BJ (cell line): Measurements from ENCODE around the gene BTBD7. TPM values are rescaled to one million over a fixed set of nuclear protein-coding genes. Genes with fewer than 3 reads are reported as not detected.
"Not testable (repeated sequence)": the region's sequence is repeated elsewhere in the genome, so short reads cannot be mapped to it uniquely, and the experiment has no call there.

Experiments
- CTCF ChIA-PET: fragments of 350-600 bp; formaldehyde crosslinking; extraction: SDS; loops from one replicate; lab custom pipeline; 2021; ENCODE audit warnings: antibody characterized with exemption, inconsistent platforms; lab: Yijun Ruan, JAX
- POLR2A ChIA-PET: fragments of 300-600 bp; sonication (Branson Sonifier 250); formaldehyde crosslinking; extraction: SDS; loops from one replicate; lab custom pipeline; 2021; ENCODE audit warnings: antibody characterized with exemption; lab: Charles Lee
- DNase-seq: peaks from one replicate; pipeline ENCODE4 v3.0.0-alpha.2; 2011; ENCODE audit warnings: low read depth
- H3K27me3 ChIP-seq: 2 replicates; pipeline ENCODE4 v1.6.0; 2011; ENCODE audit warnings: low read length; ENCODE audit not compliant: control insufficient read depth, insufficient read depth
- H3K36me3 ChIP-seq: 2 replicates; pipeline ENCODE4 v1.5.1; 2011; ENCODE audit warnings: low read length; ENCODE audit not compliant: control insufficient read depth, insufficient read depth
- H3K4me3 ChIP-seq: 2 replicates; pipeline ENCODE4 v1.5.1; 2011; ENCODE audit warnings: low read depth, mild to moderate bottlenecking, control low read depth, low read length
- polyA plus RNA-seq: library from polyadenylated mRNA; depleted of rRNA; stranded (reverse); fragments of >200 nt; gene quantifications from 2 replicates; pipeline ENCODE4 v1.2.3, GENCODE V29; 2011
- TF ChIP-seq, protein P1 (sequence below): IDR thresholded peaks from 2 replicates; pipeline ENCODE4 v1.5.1; 2011; ENCODE audit warnings: low read depth, mild to moderate bottlenecking, control low read depth, inconsistent platforms, low read length, moderate library complexity; ENCODE audit not compliant: insufficient read depth

BTBD7 gene
- polyA plus RNA-seq, 1 experiment: 17.7 TPM

- no peak overlapping the region for H3K4me3 ChIP-seq
- H3K27me3 ChIP-seq: no peaks in the 10 kb centered on the region
- no peaks in the 10 kb centered on the region for H3K36me3 ChIP-seq
- TF ChIP-seq, protein P1, sequence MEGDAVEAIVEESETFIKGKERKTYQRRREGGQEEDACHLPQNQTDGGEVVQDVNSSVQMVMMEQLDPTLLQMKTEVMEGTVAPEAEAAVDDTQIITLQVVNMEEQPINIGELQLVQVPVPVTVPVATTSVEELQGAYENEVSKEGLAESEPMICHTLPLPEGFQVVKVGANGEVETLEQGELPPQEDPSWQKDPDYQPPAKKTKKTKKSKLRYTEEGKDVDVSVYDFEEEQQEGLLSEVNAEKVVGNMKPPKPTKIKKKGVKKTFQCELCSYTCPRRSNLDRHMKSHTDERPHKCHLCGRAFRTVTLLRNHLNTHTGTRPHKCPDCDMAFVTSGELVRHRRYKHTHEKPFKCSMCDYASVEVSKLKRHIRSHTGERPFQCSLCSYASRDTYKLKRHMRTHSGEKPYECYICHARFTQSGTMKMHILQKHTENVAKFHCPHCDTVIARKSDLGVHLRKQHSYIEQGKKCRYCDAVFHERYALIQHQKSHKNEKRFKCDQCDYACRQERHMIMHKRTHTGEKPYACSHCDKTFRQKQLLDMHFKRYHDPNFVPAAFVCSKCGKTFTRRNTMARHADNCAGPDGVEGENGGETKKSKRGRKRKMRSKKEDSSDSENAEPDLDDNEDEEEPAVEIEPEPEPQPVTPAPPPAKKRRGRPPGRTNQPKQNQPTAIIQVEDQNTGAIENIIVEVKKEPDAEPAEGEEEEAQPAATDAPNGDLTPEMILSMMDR: no peak
- POLR2A ChIA-PET: no interaction called here
- CTCF ChIA-PET: no interaction called here
- DNase-seq: no peak
Observed at GRCh38 chr14:93369713-93370266, 37.0 kb upstream of the BTBD7 start.

DNA sequence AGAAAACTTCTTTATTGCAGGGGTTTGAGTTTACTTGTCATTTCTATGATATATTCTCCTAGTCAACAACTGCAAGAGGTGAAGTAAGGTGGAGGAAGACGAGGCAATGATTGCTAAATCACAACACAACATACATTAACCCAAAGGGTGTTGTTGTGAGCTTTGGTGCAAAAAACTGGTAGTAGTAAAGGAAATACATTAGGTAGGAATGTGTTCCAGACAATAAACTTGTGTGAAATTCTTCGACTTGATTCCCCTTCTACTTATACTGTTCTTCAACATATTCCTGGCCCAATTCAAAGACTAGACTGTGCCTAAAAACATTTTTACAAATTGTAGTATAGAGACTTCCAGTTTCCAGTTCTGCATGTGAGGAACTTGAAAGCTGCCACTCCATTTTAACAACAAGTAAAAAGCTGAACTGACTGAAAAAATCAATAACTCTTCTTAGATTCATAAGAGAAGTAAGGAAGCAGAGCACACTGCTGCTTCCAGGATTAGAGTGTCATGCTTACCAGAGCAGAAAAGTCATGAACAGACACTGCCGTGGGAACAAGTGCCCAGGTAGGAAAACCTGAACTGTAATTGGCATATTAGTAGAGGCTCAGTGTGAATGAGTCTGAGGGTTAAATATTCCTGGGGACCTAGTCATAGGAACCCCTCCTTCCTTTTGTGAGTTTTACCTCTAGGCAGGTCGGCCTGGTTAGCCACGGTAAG is 36.3 kb upstream of the BTBD7 start:
- ChIA-PET POLR2A (no interaction called here), CTCF (no interaction called here)
- no peak overlapping the region for H3K4me3 ChIP-seq
- H3K36me3 ChIP-seq: no peaks in the 10 kb centered on the region
- H3K27me3 ChIP-seq: no peaks in the 10 kb centered on the region
- TF ChIP-seq, protein P1: no peak
- DNase-seq: no peak

DNA sequence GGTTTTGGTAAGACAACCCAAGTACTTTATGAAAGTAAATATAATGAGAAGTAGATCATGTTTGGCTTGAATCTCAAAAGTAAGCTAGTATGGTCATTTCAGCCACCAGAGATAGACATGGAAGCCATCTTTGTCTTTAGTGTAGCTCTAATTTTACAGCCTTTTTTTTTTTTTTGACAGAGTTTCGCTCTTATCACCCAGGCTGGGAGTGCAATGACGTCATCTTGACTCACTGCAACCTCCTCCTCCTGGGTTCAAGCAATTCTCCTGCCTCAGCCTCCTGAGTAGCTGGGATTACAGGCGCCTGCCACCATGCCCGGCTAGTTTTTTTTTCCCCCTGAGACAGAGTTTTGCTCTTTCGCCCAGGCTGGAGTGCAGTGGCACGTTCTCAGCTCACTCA is 22.0 kb upstream of the BTBD7 start:
- DNase-seq, H3K36me3 ChIP-seq, H3K4me3 ChIP-seq, POLR2A ChIA-PET, H3K27me3 ChIP-seq, CTCF ChIA-PET: not testable (repeated sequence)

DNA sequence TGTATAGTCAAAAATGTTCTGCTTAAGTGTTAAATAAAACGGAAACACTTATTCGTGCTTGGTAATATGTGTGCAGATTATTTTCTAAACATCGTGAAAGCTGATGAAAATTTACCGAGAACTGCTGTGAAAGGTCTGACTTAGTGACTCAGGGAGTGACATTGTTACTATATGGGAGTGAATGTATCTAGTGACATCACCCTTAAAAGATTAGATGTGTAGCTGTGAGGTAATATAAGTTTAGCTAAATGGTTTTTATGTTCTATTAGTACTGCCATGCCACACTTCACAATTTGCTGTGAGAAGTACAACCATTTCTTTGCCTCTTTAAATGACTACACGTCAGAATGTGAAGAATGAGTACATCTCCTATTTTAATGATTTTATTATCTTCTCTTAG is 15.5 kb upstream of the BTBD7 start:
- POLR2A ChIA-PET: no interaction called here
- H3K4me3 ChIP-seq: no peak overlapping the region
- H3K27me3 ChIP-seq: no peaks in the 10 kb centered on the region
- CTCF ChIA-PET: interaction anchor here (0.6 kb wide), 1 partner anchor 56 kb away, joined by 4 read pairs; no protein-coding TSS in a partner anchor
- TF ChIP-seq, protein P1: no peak
- no peaks in the 10 kb centered on the region for H3K36me3 ChIP-seq
- no peak for DNase-seq

GRCh38 chr14:93347850-93348249 is 15.0 kb upstream of the BTBD7 start:
- DNase-seq: no peak
- Histone ChIP-seq H3K27me3 (no peaks in the 10 kb centered on the region), H3K36me3 (no peaks in the 10 kb centered on the region), H3K4me3 (no peak overlapping the region)
- ChIA-PET CTCF (no interaction called here), POLR2A (no interaction called here)
- TF ChIP-seq, protein P1: no peak
